ENCODE measurements around the gene PRKRA.
"Not testable (repeated sequence)": the region's sequence is repeated elsewhere in the genome, so short reads cannot be mapped to it uniquely, and the experiment has no call there.

Gene PRKRA

GRCh38 chr2:178450774-178451525 lies at the start of gene PRKRA, which contains the start of gene PJVK:
TSS of gene PRKRA (minus strand) at chr2:178451175. CDS start at chr2:178451030, 145 bp downstream.
TSS of gene PJVK (plus strand) at chr2:178451378. CDS start at chr2:178453410, 2,032 bp downstream.
- no peak for FAIRE-seq

- no peak for FAIRE-seq
Measured at GRCh38 chr2:178499640-178500039, 48.7 kb upstream of the PRKRA start.

DNA sequence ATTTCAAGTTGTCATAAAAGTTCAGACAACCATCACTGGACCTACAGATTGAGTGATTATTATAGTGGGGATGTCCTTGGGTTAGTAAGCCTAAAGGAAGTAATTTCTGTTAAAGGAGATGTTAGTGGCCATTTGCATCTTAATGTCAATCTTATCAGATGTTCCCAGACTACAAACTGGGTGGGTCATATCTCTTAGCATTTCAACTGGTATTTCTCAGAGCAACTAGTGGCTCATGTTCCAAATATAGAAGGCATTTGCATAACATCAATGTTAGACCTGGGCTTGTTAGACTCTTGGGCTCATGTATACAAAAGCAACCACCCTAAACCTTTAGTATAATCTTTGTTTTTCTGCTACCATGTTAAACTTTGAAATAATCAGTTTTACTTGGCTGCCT lies 47.2 kb upstream of the PRKRA start:
- FAIRE-seq, result no peak

GRCh38 chr2:178496049-178496448 lies 45.1 kb upstream of the PRKRA start:
- FAIRE-seq, result no peak

DNA sequence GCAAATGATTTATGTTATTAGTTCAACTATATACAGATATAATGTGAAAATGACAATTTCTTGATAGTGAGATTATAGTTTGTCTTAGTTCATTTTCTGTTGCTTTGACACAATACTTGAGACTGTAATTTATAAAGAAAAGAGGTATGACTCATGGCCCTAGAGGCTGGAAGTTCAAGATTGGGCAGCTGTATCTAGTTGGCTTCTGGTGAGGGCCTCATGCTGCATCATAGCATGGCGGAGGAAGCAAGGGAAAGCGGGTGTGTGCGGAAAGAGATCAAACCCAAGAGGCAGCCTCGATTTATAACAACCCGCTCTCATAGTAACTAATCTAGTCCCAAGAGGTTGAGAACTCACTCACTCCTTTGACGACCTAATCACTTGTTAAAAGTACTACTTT lies 40.6 kb upstream of the PRKRA start:
- FAIRE-seq, result no peak

GRCh38 chr2:178485356-178485755 lies 34.4 kb upstream of the PRKRA start:
- FAIRE-seq, result no peak

DNA sequence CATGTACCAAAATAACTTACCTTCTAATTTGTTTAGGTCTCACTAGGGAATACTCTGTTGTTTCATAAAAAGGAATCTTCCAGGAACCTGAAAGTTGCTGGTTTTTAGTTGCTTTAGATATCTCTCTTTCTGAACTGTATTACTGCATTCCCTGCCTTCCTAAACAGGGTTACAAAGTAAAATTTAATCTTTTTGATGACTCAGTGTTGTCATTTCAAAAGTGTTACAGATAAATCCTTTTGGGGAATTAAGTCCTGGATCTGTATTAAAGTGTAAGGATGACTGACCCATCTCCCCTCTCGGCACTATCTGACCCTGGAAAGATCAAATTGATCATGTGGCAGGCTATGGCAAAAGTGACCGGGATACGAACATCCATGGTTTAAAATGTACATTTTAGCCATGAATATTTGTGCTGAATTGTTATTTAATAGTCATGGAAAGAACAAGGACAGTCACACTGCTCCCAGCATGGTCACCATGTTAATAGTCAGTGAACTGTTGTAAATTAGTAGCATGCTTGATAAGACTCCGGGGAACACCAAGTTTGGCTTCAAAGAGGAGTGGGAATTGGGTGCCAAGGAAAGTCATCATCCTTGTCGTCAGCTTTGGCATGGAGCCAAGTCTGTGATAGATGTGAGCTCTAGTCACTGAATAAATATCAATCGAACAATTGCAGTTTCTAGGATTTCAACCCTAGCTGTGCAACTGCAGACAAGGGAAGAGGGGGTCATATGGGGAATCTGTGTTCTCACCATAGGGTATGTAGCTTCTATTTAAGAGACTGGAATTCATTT lies 33.5 kb upstream of the PRKRA start:
- no peak for FAIRE-seq

GRCh38 chr2:178482437-178482836 lies 31.5 kb upstream of the PRKRA start:
- no peak for FAIRE-seq

- FAIRE-seq, result no peak
Measured at GRCh38 chr2:178480227-178481181, 29.5 kb upstream of the PRKRA start, which contains the start of gene PLEKHA3. TSS of gene PLEKHA3 (plus strand) at chr2:178480457. CDS start at chr2:178480870, 413 bp downstream.

- FAIRE-seq, result no peak
Measured at GRCh38 chr2:178479758-178480226, 28.8 kb upstream of the PRKRA start.

GRCh38 chr2:178479275-178479616 lies 28.3 kb upstream of the PRKRA start:
- no peak for FAIRE-seq

GRCh38 chr2:178478439-178479274 lies 27.7 kb upstream of the PRKRA start, which contains the start of gene FKBP7:
TSS of gene FKBP7 (minus strand) at chr2:178478600. CDS start at chr2:178478499, 101 bp downstream.
- no peak for FAIRE-seq

DNA sequence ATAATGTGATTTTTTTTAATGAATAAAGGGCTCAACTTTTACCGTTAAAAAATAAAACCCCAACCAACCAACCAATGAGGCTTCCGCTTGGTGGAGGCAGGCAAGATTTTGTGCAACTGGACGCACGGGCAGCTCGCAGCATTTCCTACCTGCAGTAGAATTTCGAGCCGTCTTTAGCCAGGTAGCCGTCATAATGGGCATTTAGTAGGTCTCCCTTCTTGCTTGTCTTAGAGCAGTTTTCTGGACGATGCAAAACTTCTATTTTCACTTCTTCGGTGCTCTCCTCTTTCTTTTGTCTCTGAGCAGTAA lies 27.1 kb upstream of the PRKRA start:
- no peak for FAIRE-seq

GRCh38 chr2:178477443-178478129 lies 26.6 kb upstream of the PRKRA start:
- no peak for FAIRE-seq

DNA sequence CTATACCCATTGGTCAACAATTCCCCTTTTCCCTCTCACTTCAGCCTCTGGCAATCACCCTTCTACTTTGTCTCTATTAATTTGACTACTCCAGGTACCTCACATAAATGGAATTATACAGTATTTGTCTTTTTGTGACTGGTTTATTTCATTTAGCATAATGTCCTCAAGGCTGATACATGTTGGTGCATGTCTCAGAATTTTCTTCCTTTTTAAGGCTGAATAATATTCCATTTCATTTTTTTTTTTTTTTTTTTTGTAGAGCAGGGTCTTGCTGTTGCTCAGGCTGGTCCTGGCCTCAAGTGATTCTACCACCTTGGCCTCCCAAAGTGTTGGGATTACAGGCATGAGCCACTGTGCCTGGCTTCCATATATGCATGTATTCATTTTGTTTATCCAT lies 25.5 kb upstream of the PRKRA start:
- FAIRE-seq, result no peak

DNA sequence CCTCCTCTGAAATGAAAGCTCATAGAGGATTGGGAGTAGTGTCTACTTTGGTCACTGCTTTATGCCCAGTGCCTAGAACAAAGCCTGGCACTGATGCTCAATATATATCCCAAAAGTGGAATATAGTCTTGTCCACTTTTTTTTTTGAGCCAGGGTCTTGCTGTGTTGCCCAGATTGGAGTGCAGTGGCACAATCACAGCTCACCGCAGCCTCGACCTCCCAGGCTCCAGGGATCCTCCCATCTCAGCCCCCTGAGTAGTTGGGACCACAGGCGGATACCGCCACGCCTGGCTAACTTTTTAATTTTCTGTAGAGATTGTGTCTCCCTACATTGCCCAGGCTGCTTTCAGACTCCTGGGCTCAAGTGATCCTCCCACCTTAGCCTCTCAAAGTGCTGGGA lies 23.6 kb upstream of the PRKRA start:
- no peak for FAIRE-seq

GRCh38 chr2:178473931-178474330 lies 23.0 kb upstream of the PRKRA start:
- FAIRE-seq, result no peak

DNA sequence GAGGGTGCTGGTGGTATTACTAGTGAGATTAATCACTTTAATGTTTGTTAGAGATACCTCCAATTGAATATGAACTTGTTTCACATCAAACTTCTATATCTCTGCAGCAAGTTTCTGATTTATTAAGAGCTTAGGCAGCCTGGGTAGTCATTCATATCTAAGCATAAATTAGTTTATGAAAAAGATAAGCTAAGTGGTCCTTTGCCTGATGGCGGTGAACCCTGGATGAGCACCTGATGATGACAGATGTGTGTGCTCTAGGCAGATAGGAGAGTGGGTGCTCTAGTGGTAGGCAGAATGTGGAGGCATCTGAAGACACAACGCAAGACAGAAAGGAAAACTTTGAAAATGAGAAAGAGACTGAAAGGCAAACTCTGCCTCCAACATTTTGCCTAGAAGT lies 22.4 kb upstream of the PRKRA start:
- FAIRE-seq, result no peak

GRCh38 chr2:178471313-178471712 lies 20.3 kb upstream of the PRKRA start:
- FAIRE-seq, result not testable (repeated sequence)

- FAIRE-seq, result no peak
Measured at GRCh38 chr2:178469219-178469849, 18.4 kb upstream of the PRKRA start.

All from colon (tissue), 2 donors.